B cell (primary cell): ENCODE measurements around the gene RUVBL2. TPM values are rescaled to one million over a fixed set of nuclear protein-coding genes. Genes with fewer than 3 reads are reported as not detected.

ENCODE experiments used
- ATAC-seq: fragments of 200-7000 bp; cut with Tn5 transposase; one replicate; pipeline ENCODE4 v1.10.0; 2021; ENCODE audit warnings: low read depth, mild to moderate bottlenecking, moderate number of reproducible peaks, moderate library complexity
- CTCF ChIA-PET: fragments of 350-600 bp; sonication (Branson Sonifier 250); formaldehyde crosslinking; loops from one replicate; lab custom pipeline; 2021; ENCODE audit warnings: antibody characterized with exemption, inconsistent platforms; lab: Charles Lee
- POLR2A ChIA-PET: fragments of 350-600 bp; sonication (Branson Sonifier 250); formaldehyde crosslinking; loops from one replicate; lab custom pipeline; 2021; ENCODE audit warnings: antibody characterized with exemption; lab: Charles Lee
- DNase-seq: peaks from one replicate; pipeline ENCODE4 v3.0.0; 2013
- H2AFZ ChIP-seq: 2 replicates; pipeline ENCODE4 v1.6.1; 2012; ENCODE audit warnings: mild to moderate bottlenecking, low read depth, low read length; ENCODE audit not compliant: insufficient read depth, poor library complexity, severe bottlenecking
- H3K27ac ChIP-seq, 2 donors: 1 replicate in 1 of 2; 2 replicates in 1 of 2; pipeline ENCODE4 v1.5.1; 2012 to 2013; ENCODE audit warnings: low read length in 2 of 2, mild to moderate bottlenecking in 2 of 2, moderate library complexity in 1 of 2
- H3K27me3 ChIP-seq, 4 experiments: fragments of 200-600 bp in 1 of 4; sonication (generic) in 1 of 4; replicated peaks in 1 of 4; 1 replicate in 2 of 4; 2 replicates in 2 of 4; pipeline versions ENCODE4 v1.6.1 to v1.7.0; 2013 to 2016; ENCODE audit warnings: low read length in 3 of 4, mild to moderate bottlenecking in 2 of 4, mixed read lengths in 1 of 4, moderate library complexity in 1 of 4; ENCODE audit not compliant: insufficient read depth in 4 of 4, control insufficient read depth in 3 of 4; ENCODE audit errors: control extremely low read depth in 1 of 4
- H3K36me3 ChIP-seq, 2 experiments: replicated peaks in 1 of 2; 1 replicate in 1 of 2; 2 replicates in 1 of 2; pipeline versions ENCODE4 v1.6.1 to v1.7.1; 2013; ENCODE audit warnings: low read length in 1 of 2; ENCODE audit not compliant: insufficient read depth in 2 of 2, control insufficient read depth in 1 of 2; ENCODE audit errors: control extremely low read depth in 1 of 2, extremely low read depth in 1 of 2
- H3K4me1 ChIP-seq, 2 donors: fragments of 200-600 bp in 1 of 2; sonication (generic) in 1 of 2; 1 replicate in 1 of 2; 2 replicates in 1 of 2; pipeline versions ENCODE4 v1.5.1 to v1.6.1; 2013 to 2017; ENCODE audit warnings: low read length in 2 of 2; ENCODE audit not compliant: control insufficient read depth in 2 of 2, insufficient read depth in 2 of 2
- H3K4me2 ChIP-seq: replicated peaks from 2 replicates; pipeline ENCODE3; 2012; ENCODE audit warnings: mild to moderate bottlenecking, low read depth, low read length; ENCODE audit not compliant: poor library complexity, severe bottlenecking
- H3K4me3 ChIP-seq, 5 experiments: fragments of 200-600 bp in 1 of 5; sonication (generic) in 1 of 5; 1 replicate in 3 of 5; 2 replicates in 2 of 5; pipeline versions ENCODE4 v1.5.1 to v1.7.0; 2011 to 2016; ENCODE audit warnings: low read length in 4 of 5, mild to moderate bottlenecking in 4 of 5, low read depth in 2 of 5, control low read depth in 1 of 5, moderate library complexity in 1 of 5; ENCODE audit not compliant: insufficient read depth in 1 of 5; ENCODE audit errors: control extremely low read depth in 1 of 5, extremely low read depth in 1 of 5
- H3K79me2 ChIP-seq: fragments of 200-600 bp; sonication (generic); one replicate; pipeline ENCODE4 v1.6.0; 2016; ENCODE audit warnings: low read length; ENCODE audit not compliant: control insufficient read depth, insufficient read depth
- H3K9ac ChIP-seq: fragments of 200-600 bp; sonication (generic); 2 replicates; pipeline ENCODE4 v1.6.1; 2017; ENCODE audit warnings: mild to moderate bottlenecking, low read length, moderate library complexity
- H3K9me3 ChIP-seq, 3 donors: one replicate each; pipeline versions ENCODE4 v1.6.1 to v1.7.1; 2013; ENCODE audit warnings: low read length in 2 of 3; ENCODE audit not compliant: control insufficient read depth in 2 of 3, insufficient read depth in 1 of 3; ENCODE audit errors: control extremely low read depth in 1 of 3
- H4K20me1 ChIP-seq: 2 replicates; pipeline ENCODE4 v1.6.0; 2012; ENCODE audit warnings: mild to moderate bottlenecking, low read length; ENCODE audit not compliant: insufficient read depth, control insufficient read depth, poor library complexity, severe bottlenecking
- H3K27ac Mint-ChIP-seq: one replicate; pipeline ENCODE4 v1.8.0; 2021; ENCODE audit warnings: mixed read lengths
- H3K27me3 Mint-ChIP-seq: one replicate; pipeline ENCODE4 v1.8.0; 2021; ENCODE audit warnings: mixed read lengths
- H3K4me1 Mint-ChIP-seq: one replicate; pipeline ENCODE4 v1.8.0; 2021; ENCODE audit warnings: mixed read lengths
- H3K4me3 Mint-ChIP-seq: one replicate; pipeline ENCODE4 v1.8.0; 2021; ENCODE audit warnings: mixed read lengths
- H3K9me3 Mint-ChIP-seq: one replicate; pipeline ENCODE4 v1.8.0; 2022; ENCODE audit warnings: mixed read lengths; ENCODE audit not compliant: insufficient read depth
- EZH2 ChIP-seq: IDR thresholded peaks from 2 replicates; pipeline ENCODE4 v1.6.1; 2012; ENCODE audit warnings: borderline replicate concordance, low read depth, mild to moderate bottlenecking, moderate library complexity, low read length; ENCODE audit not compliant: insufficient read depth, poor library complexity, severe bottlenecking
- WGBS: methylation state at CpG from one replicate; pipeline ENCODE4 v1.1.5; 2013; ENCODE audit warnings: missing lambda C conversion rate; ENCODE audit not compliant: insufficient coverage; 5-methylcytosine and 5-hydroxymethylcytosine counted together
- intact Hi-C: fragments of 100-400 bp; cut with micrococcal nuclease; formaldehyde crosslinking; loops from one replicate; pipeline ENCODE4 v1.10.0; 2022
- polyA plus RNA-seq: library from polyadenylated mRNA; depleted of rRNA; stranded (reverse); fragments of >200 nt; gene quantifications from 2 replicates; pipeline ENCODE4 v1.2.3, GENCODE V29; 2012
- total RNA-seq, 2 donors: library from RNA; stranded (reverse); fragments of 120-200 nt in 1 of 2; gene quantifications; 1 replicate in 1 of 2; 2 replicates in 1 of 2; pipeline versions ENCODE4 v1.2.3 to v1.2.4, GENCODE V29; 2013 to 2022
- TF ChIP-seq, protein P1 (sequence below): fragments of 200-600 bp; IDR thresholded peaks from one replicate; pipeline ENCODE4 v1.8.0; 2022; ENCODE audit warnings: antibody characterized with exemption, mild to moderate bottlenecking

RUVBL2 gene
- total and polyA plus RNA-seq, 2 donors (not counting 1 experiment from before 2014, with no cell fraction given), result 36.1 to 57.4 TPM

DNA sequence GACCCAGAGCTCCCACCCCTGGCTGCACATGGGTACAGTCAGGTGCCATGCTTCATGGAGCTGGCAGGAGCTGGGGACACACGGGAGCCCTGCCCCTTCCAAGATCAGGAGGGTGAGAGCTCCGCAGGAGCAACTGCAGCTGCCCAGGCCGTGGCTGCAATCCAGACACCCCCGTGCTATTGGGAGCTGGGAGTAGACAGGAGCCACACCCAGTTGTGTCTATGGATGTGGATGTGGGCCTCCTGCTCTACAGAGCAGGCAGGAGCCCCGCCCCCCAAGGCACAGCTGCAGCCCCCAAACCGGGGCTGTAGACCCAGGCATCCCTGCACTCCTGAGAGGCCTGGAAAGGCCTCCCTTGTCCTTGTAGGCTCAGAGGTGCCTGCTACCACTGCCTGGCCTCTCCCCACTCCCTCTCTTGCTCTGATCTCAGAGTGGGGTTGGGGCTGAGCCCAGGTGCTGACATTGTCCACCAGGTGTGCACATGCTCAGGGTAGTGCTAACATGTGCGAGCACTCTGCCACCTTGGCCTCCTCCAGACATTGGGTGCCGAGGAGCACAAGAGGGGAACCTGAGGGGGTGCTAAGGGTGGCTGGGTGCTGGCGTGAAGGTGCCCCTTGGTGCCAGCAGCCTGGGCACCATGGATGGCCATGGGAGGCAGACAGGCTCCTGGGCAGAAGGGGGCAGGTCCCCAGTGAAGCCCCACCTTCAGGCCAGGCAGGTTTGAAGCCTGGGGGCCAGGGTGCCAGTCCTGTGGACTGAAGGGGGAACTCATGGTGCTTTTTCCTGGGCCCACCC, 47.0 kb upstream of the RUVBL2 start:
- no peak overlapping the region for H2AFZ ChIP-seq
- H3K4me3 ChIP-seq, result no peak overlapping the region
- H3K9me3 Mint-ChIP-seq, result peaks cover 9% of the 10 kb centered on the region
- no peak overlapping the region for H3K27ac ChIP-seq
- DNase-seq (no peak), ATAC-seq (no peak)
- no peak overlapping the region for H3K4me3 Mint-ChIP-seq
- H3K4me1 ChIP-seq, result no peaks in the 10 kb centered on the region
- TF ChIP-seq EZH2, result no peak
- TF ChIP-seq, protein P1, sequence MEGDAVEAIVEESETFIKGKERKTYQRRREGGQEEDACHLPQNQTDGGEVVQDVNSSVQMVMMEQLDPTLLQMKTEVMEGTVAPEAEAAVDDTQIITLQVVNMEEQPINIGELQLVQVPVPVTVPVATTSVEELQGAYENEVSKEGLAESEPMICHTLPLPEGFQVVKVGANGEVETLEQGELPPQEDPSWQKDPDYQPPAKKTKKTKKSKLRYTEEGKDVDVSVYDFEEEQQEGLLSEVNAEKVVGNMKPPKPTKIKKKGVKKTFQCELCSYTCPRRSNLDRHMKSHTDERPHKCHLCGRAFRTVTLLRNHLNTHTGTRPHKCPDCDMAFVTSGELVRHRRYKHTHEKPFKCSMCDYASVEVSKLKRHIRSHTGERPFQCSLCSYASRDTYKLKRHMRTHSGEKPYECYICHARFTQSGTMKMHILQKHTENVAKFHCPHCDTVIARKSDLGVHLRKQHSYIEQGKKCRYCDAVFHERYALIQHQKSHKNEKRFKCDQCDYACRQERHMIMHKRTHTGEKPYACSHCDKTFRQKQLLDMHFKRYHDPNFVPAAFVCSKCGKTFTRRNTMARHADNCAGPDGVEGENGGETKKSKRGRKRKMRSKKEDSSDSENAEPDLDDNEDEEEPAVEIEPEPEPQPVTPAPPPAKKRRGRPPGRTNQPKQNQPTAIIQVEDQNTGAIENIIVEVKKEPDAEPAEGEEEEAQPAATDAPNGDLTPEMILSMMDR, result no peak
- intact Hi-C loops, result no loop called here
- H3K4me2 ChIP-seq, result no peak overlapping the region
- no peaks in the 10 kb centered on the region for H3K79me2 ChIP-seq
- WGBS, result 99% methylated on average over 7 of the region's 9 CpGs
- no peaks in the 10 kb centered on the region for H3K27me3 Mint-ChIP-seq
- H3K4me1 Mint-ChIP-seq, result no peaks in the 10 kb centered on the region
- CTCF ChIA-PET, result no interaction called here
- POLR2A ChIA-PET, result no interaction called here
- no peaks in the 10 kb centered on the region for H4K20me1 ChIP-seq
- no peak overlapping the region for H3K27ac Mint-ChIP-seq
- H3K36me3 ChIP-seq, result no peaks in the 10 kb centered on the region
- H3K9ac ChIP-seq, result no peak overlapping the region
- peaks cover 0 to 19% (median 11%) of the 10 kb centered on the region in 3 donors for H3K9me3 ChIP-seq
- no peaks in the 10 kb centered on the region for H3K27me3 ChIP-seq

DNA sequence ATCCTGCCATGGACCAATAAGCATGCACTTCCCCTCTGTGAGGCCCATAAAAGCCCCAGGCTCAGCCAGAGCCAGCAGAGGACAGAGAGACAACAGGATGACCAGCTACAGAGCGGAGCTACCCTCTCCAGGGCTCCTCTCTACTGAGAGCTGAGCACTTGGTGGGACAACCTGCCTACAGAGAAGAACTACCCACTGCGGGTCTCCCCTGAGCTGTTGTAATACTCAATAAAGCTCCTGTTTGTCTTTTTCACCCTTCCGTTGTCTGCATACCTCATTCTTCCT, 46.5 kb upstream of the RUVBL2 start:
- ChIA-PET POLR2A (no interaction called here), CTCF (no interaction called here)
- Histone ChIP-seq H3K27ac (no peak overlapping the region), H3K4me1 (no peaks in the 10 kb centered on the region), H3K9ac (no peak overlapping the region), H3K9me3 (peaks cover 0 to 19% (median 11%) of the 10 kb centered on the region in 3 donors), H3K79me2 (no peaks in the 10 kb centered on the region), H4K20me1 (no peaks in the 10 kb centered on the region), H3K27me3 (no peaks in the 10 kb centered on the region), H3K4me2 (no peak overlapping the region), H2AFZ (no peak overlapping the region), H3K36me3 (no peaks in the 10 kb centered on the region), H3K4me3 (no peak overlapping the region)
- WGBS, result 97% methylated on average over 3 of the region's 3 CpGs
- TF ChIP-seq, protein P1, result no peak
- TF ChIP-seq EZH2, result no peak
- Mint-ChIP-seq H3K4me1 (no peaks in the 10 kb centered on the region), H3K27me3 (no peaks in the 10 kb centered on the region), H3K9me3 (peaks cover 9% of the 10 kb centered on the region), H3K4me3 (no peak overlapping the region), H3K27ac (no peak overlapping the region)
- ATAC-seq (no peak), DNase-seq (no peak)
- intact Hi-C loops, result no loop called here
